ENCODE results near the gene ARFGAP1. TPM values are rescaled to one million over a fixed set of nuclear protein-coding genes. Genes with fewer than 3 reads are reported as not detected.

The ARFGAP1 gene
- total RNA-seq, 1 experiment from 2014 or later = 127 TPM

DNA sequence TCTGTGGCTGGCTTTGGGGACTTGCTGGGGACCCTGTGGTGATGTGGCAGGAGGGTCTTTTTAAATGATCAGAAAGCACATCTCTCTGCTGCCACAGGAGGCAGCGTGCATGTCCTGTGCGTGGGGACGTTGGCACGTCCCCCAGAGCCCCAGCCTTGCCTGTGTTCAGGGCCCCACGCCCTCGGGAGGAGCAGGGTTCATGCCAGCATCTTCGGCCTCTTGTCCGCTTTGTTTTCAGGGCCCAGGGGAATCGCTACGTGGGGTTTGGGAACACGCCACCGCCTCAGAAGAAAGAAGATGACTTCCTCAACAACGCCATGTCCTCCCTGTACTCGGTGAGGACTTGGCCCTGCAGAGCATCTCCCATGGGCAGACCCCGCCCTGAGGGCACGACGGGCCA, 6.0 kb downstream of the ARFGAP1 start:
- Mint-ChIP-seq H3K9me3 (ENCODE audit: low read depth, unreplicated experiment) (no peaks in the 10 kb centered on the region), H3K4me1 (ENCODE audit: low read depth, unreplicated experiment) (peaks cover 19% of the 10 kb centered on the region), H3K36me3 (ENCODE audit: insufficient read depth, unreplicated experiment) (peaks cover 70% of the 10 kb centered on the region), H3K27me3 (ENCODE audit: unreplicated experiment) (no peaks in the 10 kb centered on the region), H3K27ac (ENCODE audit: unreplicated experiment) (no peak overlapping the region), H3K4me3 (ENCODE audit: low read depth, unreplicated experiment) (no peak overlapping the region)
- TF ChIP-seq, protein P1, sequence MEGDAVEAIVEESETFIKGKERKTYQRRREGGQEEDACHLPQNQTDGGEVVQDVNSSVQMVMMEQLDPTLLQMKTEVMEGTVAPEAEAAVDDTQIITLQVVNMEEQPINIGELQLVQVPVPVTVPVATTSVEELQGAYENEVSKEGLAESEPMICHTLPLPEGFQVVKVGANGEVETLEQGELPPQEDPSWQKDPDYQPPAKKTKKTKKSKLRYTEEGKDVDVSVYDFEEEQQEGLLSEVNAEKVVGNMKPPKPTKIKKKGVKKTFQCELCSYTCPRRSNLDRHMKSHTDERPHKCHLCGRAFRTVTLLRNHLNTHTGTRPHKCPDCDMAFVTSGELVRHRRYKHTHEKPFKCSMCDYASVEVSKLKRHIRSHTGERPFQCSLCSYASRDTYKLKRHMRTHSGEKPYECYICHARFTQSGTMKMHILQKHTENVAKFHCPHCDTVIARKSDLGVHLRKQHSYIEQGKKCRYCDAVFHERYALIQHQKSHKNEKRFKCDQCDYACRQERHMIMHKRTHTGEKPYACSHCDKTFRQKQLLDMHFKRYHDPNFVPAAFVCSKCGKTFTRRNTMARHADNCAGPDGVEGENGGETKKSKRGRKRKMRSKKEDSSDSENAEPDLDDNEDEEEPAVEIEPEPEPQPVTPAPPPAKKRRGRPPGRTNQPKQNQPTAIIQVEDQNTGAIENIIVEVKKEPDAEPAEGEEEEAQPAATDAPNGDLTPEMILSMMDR (IDR thresholded peaks at IDR 0.05; ENCODE audit: unreplicated experiment) = no peak
- CTCF ChIA-PET = interaction anchor here (0.7 kb wide), 1 partner anchor 996 kb away, joined by 3 read pairs; no protein-coding TSS in a partner anchor
- intact Hi-C loops (cut with micrococcal nuclease; ENCODE audit: unreplicated experiment) = no loop called here
- BruUV-seq (replicated peaks) = no TSS peak
- DNase-seq = no peak

DNA sequence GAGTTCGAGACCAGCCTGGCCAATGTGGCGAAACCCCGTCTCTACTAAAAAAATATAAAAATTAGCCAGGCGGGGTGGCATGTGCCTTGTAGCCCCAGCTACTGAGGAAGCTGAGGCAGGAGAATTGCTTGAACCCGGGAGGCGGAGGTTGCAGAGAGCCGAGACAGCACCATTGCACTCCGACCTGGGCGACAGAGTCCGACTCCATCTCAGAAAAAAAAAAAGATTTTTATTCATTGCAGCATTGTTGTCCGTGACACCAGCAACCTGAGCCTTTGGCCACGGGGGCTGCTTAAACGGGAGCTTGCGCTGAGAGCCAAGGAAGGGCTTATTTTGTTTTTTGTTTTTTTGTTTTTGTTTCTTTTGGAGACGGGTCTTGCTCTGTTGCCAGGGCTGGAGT, 7.3 kb downstream of the ARFGAP1 start:
- no TSS peak for BruUV-seq (replicated peaks)
- Mint-ChIP-seq H3K9me3 (ENCODE audit: low read depth, unreplicated experiment) (no peaks in the 10 kb centered on the region), H3K27me3 (ENCODE audit: unreplicated experiment) (no peaks in the 10 kb centered on the region), H3K27ac (ENCODE audit: unreplicated experiment) (no peak overlapping the region), H3K4me1 (ENCODE audit: low read depth, unreplicated experiment) (peaks cover 7% of the 10 kb centered on the region), H3K36me3 (ENCODE audit: insufficient read depth, unreplicated experiment) (peaks cover 69% of the 10 kb centered on the region), H3K4me3 (ENCODE audit: low read depth, unreplicated experiment) (no peak overlapping the region)
- CTCF ChIA-PET = interaction anchor here (0.7 to 1.7 kb wide), 3 partner anchors 56 to 1021 kb away, joined by 4 to 6 read pairs (median 4); no protein-coding TSS in a partner anchor
- DNase-seq = no peak
- intact Hi-C loops (cut with micrococcal nuclease; ENCODE audit: unreplicated experiment) = no loop called here
- TF ChIP-seq, protein P1 (IDR thresholded peaks at IDR 0.05; ENCODE audit: unreplicated experiment) = no peak

DNA sequence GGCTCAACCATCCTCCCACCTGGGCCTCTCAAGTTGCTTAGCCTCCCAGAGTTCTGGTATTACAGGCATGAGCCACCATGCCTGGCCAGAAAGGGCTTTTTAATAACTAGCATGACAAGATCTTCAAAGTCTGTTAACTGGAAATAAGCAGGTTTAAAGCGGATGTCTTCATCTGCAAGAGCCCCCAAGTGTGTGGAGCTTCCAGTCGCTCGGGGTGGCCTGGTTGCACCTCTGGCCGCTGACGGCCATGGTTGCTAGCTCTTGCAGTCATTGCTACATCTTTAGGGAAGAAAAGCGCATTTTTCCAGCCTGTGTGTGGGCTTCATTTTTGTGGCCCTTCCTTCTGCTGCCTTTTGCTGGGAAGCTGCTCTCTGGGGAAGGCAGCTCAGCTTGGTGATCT, 7.8 kb downstream of the ARFGAP1 start:
- H3K9me3 Mint-ChIP-seq (ENCODE audit: low read depth, unreplicated experiment) = no peaks in the 10 kb centered on the region
- H3K27ac Mint-ChIP-seq (ENCODE audit: unreplicated experiment) = no peak overlapping the region
- peaks cover 66% of the 10 kb centered on the region for H3K36me3 Mint-ChIP-seq (ENCODE audit: insufficient read depth, unreplicated experiment)
- DNase-seq = no peak
- BruUV-seq (replicated peaks) = no TSS peak
- TF ChIP-seq, protein P1 (IDR thresholded peaks at IDR 0.05; ENCODE audit: unreplicated experiment) = no peak
- no peak overlapping the region for H3K4me3 Mint-ChIP-seq (ENCODE audit: low read depth, unreplicated experiment)
- no peaks in the 10 kb centered on the region for H3K27me3 Mint-ChIP-seq (ENCODE audit: unreplicated experiment)
- intact Hi-C loops (cut with micrococcal nuclease; ENCODE audit: unreplicated experiment) = no loop called here
- peaks cover 6% of the 10 kb centered on the region for H3K4me1 Mint-ChIP-seq (ENCODE audit: low read depth, unreplicated experiment)
- CTCF ChIA-PET = interaction anchor here (0.7 to 1.7 kb wide), 2 partner anchors 57 to 1021 kb away, joined by 4 to 6 read pairs; no protein-coding TSS in a partner anchor

DNA sequence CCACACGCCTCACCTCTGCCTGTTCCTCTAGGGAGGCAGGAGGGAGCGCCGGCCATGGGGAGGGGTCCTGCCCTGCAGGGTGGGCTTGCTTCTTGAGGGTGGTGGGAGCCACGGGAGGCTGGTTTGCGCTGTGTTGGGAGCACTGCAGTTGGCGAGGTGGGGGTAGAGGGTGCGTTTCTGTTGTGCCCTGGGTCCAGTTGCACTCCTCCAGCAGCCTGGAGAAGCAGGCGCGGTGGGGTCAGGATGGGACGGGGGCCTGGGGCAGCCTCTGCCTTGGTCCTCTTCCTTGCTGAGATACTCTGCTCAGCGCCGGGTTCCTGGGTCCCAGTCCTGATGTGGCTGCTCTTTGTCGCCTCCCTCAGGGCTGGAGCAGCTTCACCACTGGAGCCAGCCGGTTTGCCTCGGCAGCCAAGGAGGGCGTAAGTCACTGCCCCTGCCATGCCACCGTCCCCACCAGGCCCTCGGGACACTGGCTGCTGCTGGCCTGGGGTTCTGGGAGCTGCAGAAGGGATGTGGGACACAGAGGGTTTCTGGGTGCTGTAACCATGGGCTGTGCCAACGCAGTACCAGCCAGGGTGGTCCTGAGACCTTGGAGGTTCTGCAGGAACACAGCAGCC, 8.4 kb downstream of the ARFGAP1 start:
- CTCF ChIA-PET = interaction anchor here (1.7 kb wide), 1 partner anchor 57 kb away, joined by 6 read pairs; no protein-coding TSS in a partner anchor
- no peak for DNase-seq
- Mint-ChIP-seq H3K4me1 (ENCODE audit: low read depth, unreplicated experiment) (no peaks in the 10 kb centered on the region), H3K36me3 (ENCODE audit: insufficient read depth, unreplicated experiment) (peaks cover 60% of the 10 kb centered on the region), H3K4me3 (ENCODE audit: low read depth, unreplicated experiment) (no peak overlapping the region), H3K9me3 (ENCODE audit: low read depth, unreplicated experiment) (no peaks in the 10 kb centered on the region), H3K27me3 (ENCODE audit: unreplicated experiment) (no peaks in the 10 kb centered on the region), H3K27ac (ENCODE audit: unreplicated experiment) (no peak overlapping the region)
- BruUV-seq (replicated peaks) = no TSS peak
- TF ChIP-seq, protein P1 (IDR thresholded peaks at IDR 0.05; ENCODE audit: unreplicated experiment) = peak; percentile 30
- intact Hi-C loops (cut with micrococcal nuclease; ENCODE audit: unreplicated experiment) = no loop called here

All from Calu3 (cell line).